Brain microvascular endothelial cell (primary cell): ENCODE results near the gene BAHD1.

Experiments used
- DNase-seq: peaks from one replicate; pipeline ENCODE4 v3.0.0-alpha.2; 2020
- H3K27ac ChIP-seq: fragments of 250-450 bp; sonication (Bioruptor Pico); 2 replicates; pipeline ENCODE4 v1.5.1; 2020; ENCODE audit warnings: mild to moderate bottlenecking, moderate library complexity
- H3K27me3 ChIP-seq: fragments of 250-450 bp; sonication (Bioruptor Pico); replicated peaks from 2 replicates; pipeline ENCODE4 v1.5.1; 2020; ENCODE audit warnings: mild to moderate bottlenecking
- H3K36me3 ChIP-seq: fragments of 250-450 bp; sonication (Bioruptor Pico); replicated peaks from 2 replicates; pipeline ENCODE4 v1.5.1; 2020; ENCODE audit warnings: mild to moderate bottlenecking
- H3K4me3 ChIP-seq: 2 replicates; pipeline ENCODE4 v1.5.1; 2011; ENCODE audit warnings: low read depth, mild to moderate bottlenecking, control low read depth, low read length, moderate library complexity
- CTCF ChIP-seq: IDR thresholded peaks from 2 replicates; pipeline ENCODE4 v1.5.1; 2011; ENCODE audit warnings: low read depth, mild to moderate bottlenecking, moderate library complexity, low read length, control low read depth, inconsistent platforms; ENCODE audit errors: missing control alignments
- in situ Hi-C: cut with HindIII; loops from 2 replicates; pipeline ENCODE4 v1.10.0; 2017; ENCODE audit warnings: low sequenced_read_pairs, low pct_ligation_motif_present

BAHD1 gene

GRCh38 chr15:40486066-40486770, 45.5 kb downstream of the BAHD1 start:
- Histone ChIP-seq H3K36me3 (no peaks in the 10 kb centered on the region), H3K27me3 (no peaks in the 10 kb centered on the region), H3K27ac (no peak overlapping the region), H3K4me3 (no peak overlapping the region)
- in situ Hi-C loops: no loop called here
- no peak for DNase-seq
- TF ChIP-seq CTCF: no peak

GRCh38 chr15:40487816-40488682, 47.3 kb downstream of the BAHD1 start:
- no peak for DNase-seq
- Histone ChIP-seq H3K27me3 (no peaks in the 10 kb centered on the region), H3K36me3 (no peaks in the 10 kb centered on the region), H3K27ac (no peak overlapping the region), H3K4me3 (no peak overlapping the region)
- TF ChIP-seq CTCF: no peak
- in situ Hi-C loops: no loop called here

- in situ Hi-C loops: no loop called here
- no peak overlapping the region for H3K4me3 ChIP-seq
- no peak for DNase-seq
- H3K27me3 ChIP-seq: no peaks in the 10 kb centered on the region
- no peaks in the 10 kb centered on the region for H3K36me3 ChIP-seq
- no peak overlapping the region for H3K27ac ChIP-seq
- TF ChIP-seq CTCF: no peak
Measured at GRCh38 chr15:40489274-40490175, 48.8 kb downstream of the BAHD1 start.

- TF ChIP-seq CTCF: no peak
- no peaks in the 10 kb centered on the region for H3K36me3 ChIP-seq
- no peak overlapping the region for H3K27ac ChIP-seq
- in situ Hi-C loops: no loop called here
- no peaks in the 10 kb centered on the region for H3K27me3 ChIP-seq
- H3K4me3 ChIP-seq: no peak overlapping the region
- no peak for DNase-seq
Measured at GRCh38 chr15:40493089-40493840, 52.5 kb downstream of the BAHD1 start.

- no peaks in the 10 kb centered on the region for H3K27me3 ChIP-seq
- no peak overlapping the region for H3K27ac ChIP-seq
- no peaks in the 10 kb centered on the region for H3K36me3 ChIP-seq
- no peak for TF ChIP-seq CTCF
- H3K4me3 ChIP-seq: no peak overlapping the region
- no peak for DNase-seq
- in situ Hi-C loops: no loop called here
Measured at GRCh38 chr15:40495516-40495915, 54.8 kb downstream of the BAHD1 start.
